Kidney capillary endothelial cell (primary cell): ENCODE data around the gene UBQLN1.

Experiments
- DNase-seq: peaks from one replicate; pipeline ENCODE4 v3.0.0-alpha.2; 2018; ENCODE audit warnings: low spot score

UBQLN1 gene

DNA sequence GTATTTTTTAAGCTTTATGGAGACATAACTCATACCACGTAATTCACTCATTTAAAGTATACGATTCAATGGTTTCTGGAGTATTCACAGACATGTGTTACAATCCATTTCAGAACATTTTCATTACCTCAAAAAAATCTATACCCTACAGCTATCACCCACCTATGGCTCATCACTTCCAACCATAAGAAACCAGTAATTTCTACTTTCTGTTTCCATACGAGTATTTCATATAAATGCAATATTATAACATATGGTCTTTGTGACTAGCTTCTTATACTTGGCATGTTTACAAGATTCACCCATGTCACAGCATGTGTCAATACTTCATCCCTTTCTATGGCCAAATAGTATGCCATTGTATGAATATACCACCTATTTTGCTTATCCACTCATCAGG, 18.8 kb downstream of the UBQLN1 start:
- no peak for DNase-seq

DNA sequence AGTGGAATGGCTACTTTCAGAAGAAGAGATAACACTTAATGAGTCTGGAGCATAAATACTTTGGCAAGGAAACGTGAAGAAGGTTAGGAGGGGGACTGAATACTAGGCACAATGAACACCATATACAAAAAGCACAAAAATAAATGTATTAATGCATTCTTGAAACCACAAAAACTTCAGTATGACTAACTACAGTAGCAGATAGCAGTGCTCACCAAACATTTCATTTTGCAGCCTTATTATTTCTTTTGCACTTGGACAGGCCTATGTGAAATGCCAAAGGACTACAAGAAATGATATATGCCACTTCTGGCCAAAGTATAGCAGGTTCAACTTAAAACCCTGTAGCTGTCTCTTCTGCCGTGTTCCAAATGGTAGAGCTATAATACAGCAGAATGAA, 26.3 kb downstream of the UBQLN1 start:
- DNase-seq: no peak

DNA sequence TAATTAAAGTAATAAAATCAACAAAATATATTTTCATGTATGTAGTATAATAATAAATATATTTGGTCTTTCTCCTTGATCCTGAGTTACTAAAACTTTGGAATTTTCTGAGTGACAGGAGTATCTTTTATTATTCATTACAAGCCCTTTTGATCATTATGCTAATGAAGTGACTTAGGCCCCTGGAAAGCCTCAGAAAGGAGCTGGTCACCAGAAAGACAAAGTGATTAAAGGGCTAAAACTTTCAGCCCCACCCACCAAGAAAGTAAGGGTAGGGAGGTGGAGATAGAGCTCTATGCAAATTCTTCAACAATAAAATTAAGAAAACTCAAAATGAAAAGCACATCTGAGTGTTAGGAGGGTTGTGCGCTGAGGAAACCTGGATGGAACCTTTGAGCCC, 27.5 kb downstream of the UBQLN1 start:
- no peak for DNase-seq

- no peak for DNase-seq
These were observed 30.2 kb downstream of the UBQLN1 start for GRCh38 chr9:83677596-83677995.

GRCh38 chr9:83675466-83675865, 32.3 kb downstream of the UBQLN1 start:
- no peak for DNase-seq

DNA sequence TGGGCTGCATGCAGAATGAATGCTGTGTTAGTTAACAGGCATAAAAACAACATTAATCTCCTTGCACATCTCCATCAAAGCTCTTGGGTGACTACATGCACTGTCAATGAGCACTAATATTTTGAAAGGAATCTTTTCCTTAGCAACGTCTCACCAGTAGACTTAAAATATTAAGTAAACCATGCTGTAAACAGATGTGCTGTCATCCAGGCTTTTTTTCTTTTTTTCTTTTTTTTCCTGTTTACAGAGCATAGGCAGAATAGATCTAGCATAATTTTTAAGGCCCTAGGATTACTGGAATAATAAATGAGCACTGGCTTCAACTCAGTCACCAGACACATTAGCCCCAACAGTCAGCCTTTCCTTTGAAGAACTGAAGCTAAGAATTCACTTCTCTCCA, 36.3 kb downstream of the UBQLN1 start:
- DNase-seq: no peak

- no peak for DNase-seq
These were observed 37.4 kb downstream of the UBQLN1 start for GRCh38 chr9:83670381-83670780.

- DNase-seq: no peak
These were observed 38.7 kb downstream of the UBQLN1 start for GRCh38 chr9:83669067-83669466.

DNA sequence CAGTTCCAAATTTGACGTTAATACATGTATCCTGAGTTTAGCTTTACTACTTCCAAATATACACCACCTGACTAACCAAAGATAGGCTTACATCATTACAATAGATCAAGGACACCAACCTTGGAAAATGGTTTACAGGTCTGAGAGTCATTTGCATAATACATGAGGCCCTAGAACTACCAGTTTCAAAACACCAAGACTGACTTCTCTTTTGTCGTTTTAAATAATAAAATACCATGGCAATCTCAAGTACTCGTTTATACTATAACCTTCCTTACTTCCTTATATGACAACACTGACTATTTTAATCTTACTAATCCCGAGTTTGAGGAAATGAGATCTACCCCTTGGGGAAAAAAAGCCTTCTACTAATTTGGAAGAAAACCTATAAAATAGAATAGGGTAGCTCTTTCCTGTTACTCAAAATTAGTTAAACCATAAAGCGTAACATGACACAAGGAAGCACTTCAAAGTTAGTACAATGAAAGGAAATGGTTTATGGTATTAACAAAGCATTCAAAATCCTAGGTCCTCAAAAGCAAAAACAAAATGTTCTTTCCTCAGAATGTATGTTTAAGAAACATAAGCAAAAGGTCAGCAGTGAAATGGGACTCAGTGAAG, 42.1 kb downstream of the UBQLN1 start:
- peak; percentile 28 for DNase-seq

GRCh38 chr9:83662933-83663332, 44.8 kb downstream of the UBQLN1 start:
- DNase-seq: no peak

GRCh38 chr9:83656952-83657351, 50.8 kb downstream of the UBQLN1 start:
- DNase-seq: no peak

GRCh38 chr9:83656032-83656680, 51.6 kb downstream of the UBQLN1 start:
- no peak for DNase-seq

- DNase-seq: no peak
These were observed 52.3 kb downstream of the UBQLN1 start for GRCh38 chr9:83655433-83655832.

DNA sequence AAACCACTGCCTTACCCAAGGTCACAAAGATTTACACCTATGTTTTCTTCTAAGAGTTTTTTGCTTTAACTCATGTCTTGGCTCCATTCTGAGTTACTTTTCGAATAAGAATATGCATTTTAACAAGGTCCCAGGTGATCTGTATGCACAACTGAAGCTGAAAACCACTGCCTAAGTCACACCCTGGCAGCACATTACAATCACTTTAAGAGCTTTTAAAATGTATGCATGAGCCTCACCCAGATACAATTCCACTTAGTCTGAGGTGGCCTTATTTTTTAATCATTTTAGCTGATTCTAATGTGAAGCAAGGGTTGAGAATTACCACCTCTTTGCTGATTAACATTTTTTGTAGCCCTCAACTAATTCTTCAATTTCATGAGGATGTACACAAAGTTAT, 55.3 kb downstream of the UBQLN1 start:
- no peak for DNase-seq

DNA sequence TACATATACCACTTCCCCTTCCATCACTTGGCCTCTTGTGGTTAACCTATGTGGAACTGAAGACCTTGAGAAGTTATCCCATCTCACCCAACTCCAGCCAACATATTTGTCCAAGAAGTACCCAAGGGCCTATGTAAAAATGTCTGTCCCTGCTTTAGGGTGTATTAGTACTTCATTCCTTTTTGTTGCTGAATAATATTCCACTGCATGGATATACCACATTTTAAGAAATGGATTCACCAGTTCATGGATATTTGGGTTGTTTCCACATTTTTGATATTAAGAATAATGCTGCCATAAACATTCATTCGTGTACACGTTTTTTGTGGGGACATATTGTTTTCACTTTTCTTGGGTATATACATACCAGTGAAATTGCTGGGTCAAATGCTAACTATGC, 56.2 kb downstream of the UBQLN1 start:
- DNase-seq: no peak

DNA sequence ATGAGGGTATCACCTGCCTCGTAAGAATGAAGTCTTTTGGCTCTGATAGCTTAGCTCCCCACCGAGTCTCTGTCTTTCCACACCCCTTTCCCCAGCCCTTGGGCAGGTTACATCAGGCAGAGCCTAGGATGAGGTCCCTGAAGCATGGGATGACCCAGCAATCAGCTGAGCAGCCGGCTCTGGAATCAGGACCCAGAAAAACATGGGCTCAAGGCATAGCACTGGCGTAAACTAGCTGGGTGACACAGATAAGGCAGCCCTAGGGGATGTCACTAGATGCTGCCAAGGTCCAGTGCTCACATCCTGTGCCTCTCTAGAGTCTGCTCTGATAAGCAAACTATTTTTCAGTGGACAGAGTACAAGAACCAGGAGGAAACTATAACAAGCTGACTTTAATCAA, 58.2 kb downstream of the UBQLN1 start:
- DNase-seq: no peak

- peak; percentile 24 for DNase-seq
These were observed 58.7 kb downstream of the UBQLN1 start for GRCh38 chr9:83649080-83649479.

GRCh38 chr9:83646500-83647239, 61.1 kb downstream of the UBQLN1 start:
- DNase-seq: no peak

DNA sequence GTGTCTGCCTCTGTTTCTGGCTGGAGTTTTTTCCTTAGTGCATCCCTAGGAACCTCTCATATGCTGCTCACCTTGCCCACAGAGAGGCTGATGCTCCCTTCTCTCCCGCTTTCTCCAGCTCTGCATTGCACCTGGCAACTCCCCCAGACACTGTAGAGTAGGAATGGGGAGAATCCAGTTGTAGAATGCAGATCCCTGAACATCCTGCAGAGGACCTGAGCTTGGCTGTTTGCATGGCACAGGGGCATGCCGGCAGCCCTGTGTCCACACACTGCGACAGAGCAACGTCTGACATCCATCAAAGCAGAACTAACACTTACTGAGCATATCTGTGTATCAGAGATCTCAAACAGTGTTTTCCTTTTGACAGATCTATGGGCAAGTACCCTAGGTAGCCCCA, 65.0 kb downstream of the UBQLN1 start:
- no peak for DNase-seq

DNA sequence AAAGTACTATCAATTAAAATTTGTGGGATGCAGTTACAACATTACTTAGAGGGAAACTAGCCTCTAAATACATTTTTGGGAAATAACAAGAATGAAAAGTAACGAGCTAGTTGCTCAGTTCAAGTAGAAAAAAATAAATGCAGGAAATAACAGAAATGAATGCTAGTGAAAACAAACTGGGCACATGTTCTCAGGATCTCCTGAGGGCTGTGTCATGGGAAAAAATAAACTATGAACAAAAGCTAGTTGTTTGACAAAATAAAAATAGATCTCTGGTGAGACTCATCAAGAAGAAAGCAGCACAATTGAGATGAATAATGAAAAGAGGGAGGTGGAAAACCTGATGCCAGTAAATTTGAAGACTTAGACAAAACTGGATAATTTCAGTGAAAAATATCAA, 68.5 kb downstream of the UBQLN1 start:
- DNase-seq: no peak

- DNase-seq: no peak
These were observed 70.4 kb downstream of the UBQLN1 start for GRCh38 chr9:83637389-83637788.

GRCh38 chr9:83636813-83637212, 70.9 kb downstream of the UBQLN1 start:
- DNase-seq: no peak

- no peak for DNase-seq
These were observed 74.1 kb downstream of the UBQLN1 start for GRCh38 chr9:83633676-83634075.

- no peak for DNase-seq
These were observed 74.5 kb downstream of the UBQLN1 start for GRCh38 chr9:83633255-83633654.
